ENCODE measurements around the gene LYRM4.

Gene LYRM4

GRCh38 chr6:5102267-5102970 is 158.3 kb downstream of the LYRM4 start:
- Histone ChIP-seq H2AK5ac (ENCODE audit: low read length, severe bottlenecking) (no peak overlapping the region), H2BK12ac (ENCODE audit: low read length in 2 of 2) (no peak overlapping the region), H3K36me3 (ENCODE audit: control insufficient read depth in 1 of 2, insufficient read depth in 2 of 2, low read depth in 1 of 2, low read length in 2 of 2) (peaks cover 0 to 3% of the 10 kb centered on the region in 2 experiments), H2BK5ac (ENCODE audit: low read depth, low read length, poor library complexity, severe bottlenecking) (no peak overlapping the region), H3K27ac (ENCODE audit: low read length, poor library complexity, severe bottlenecking) (no peak overlapping the region), H3K4me2 (ENCODE audit: low read length, poor library complexity, severe bottlenecking) (no peak overlapping the region), H3K23ac (ENCODE audit: low read length in 2 of 2) (no peak overlapping the region), H2BK120ac (ENCODE audit: low read depth, low read length) (no peak overlapping the region), H2BK15ac (ENCODE audit: low read depth, poor library complexity, severe bottlenecking) (no peak overlapping the region), H4K8ac (ENCODE audit: low read length) (no peak overlapping the region), H3K14ac (ENCODE audit: low read length in 2 of 2) (no peak overlapping the region), H4K91ac (ENCODE audit: low read length) (no peak overlapping the region), H3K4me1 (ENCODE audit: control insufficient read depth, insufficient read depth, low read depth, low read length) (peaks cover 8% of the 10 kb centered on the region), H2AFZ (ENCODE audit: low read depth, low read length) (no peak overlapping the region), H3K9me3 (ENCODE audit: control insufficient read depth, low read length) (no peaks in the 10 kb centered on the region), H3K4me3 (ENCODE audit: insufficient read depth in 1 of 2, low read depth in 1 of 2, low read length in 2 of 2) (no peak overlapping the region), H3K27me3 (ENCODE audit: control insufficient read depth in 1 of 2, insufficient read depth in 1 of 2, low read length in 2 of 2) (no peaks in the 10 kb centered on the region), H3K9ac (ENCODE audit: low read length) (no peak overlapping the region), H3K4ac (ENCODE audit: low read depth in 1 of 2, low read length in 2 of 2) (no peak overlapping the region), H3K79me1 (replicated peaks; ENCODE audit: low read length, poor library complexity, severe bottlenecking) (no peaks in the 10 kb centered on the region), H3K18ac (ENCODE audit: low read depth in 1 of 2, low read length in 2 of 2) (no peak overlapping the region)
- WGBS: 96% methylated on average over 7 of the region's 8 CpGs
- DNase-seq: no peak

- no peak overlapping the region for H3K27ac ChIP-seq (ENCODE audit: low read length, poor library complexity, severe bottlenecking)
- peaks cover 9% of the 10 kb centered on the region for H3K4me1 ChIP-seq (ENCODE audit: control insufficient read depth, insufficient read depth, low read depth, low read length)
- no peak overlapping the region for H4K91ac ChIP-seq (ENCODE audit: low read length)
- H4K8ac ChIP-seq (ENCODE audit: low read length): no peak overlapping the region
- no peaks in the 10 kb centered on the region for H3K27me3 ChIP-seq (ENCODE audit: control insufficient read depth in 1 of 2, insufficient read depth in 1 of 2, low read length in 2 of 2)
- no peak overlapping the region for H2BK120ac ChIP-seq (ENCODE audit: low read depth, low read length)
- H2BK12ac ChIP-seq (ENCODE audit: low read length in 2 of 2): no peak overlapping the region
- H2AFZ ChIP-seq (ENCODE audit: low read depth, low read length): no peak overlapping the region
- H2BK15ac ChIP-seq (ENCODE audit: low read depth, poor library complexity, severe bottlenecking): no peak overlapping the region
- no peak overlapping the region for H3K9ac ChIP-seq (ENCODE audit: low read length)
- H3K36me3 ChIP-seq (ENCODE audit: control insufficient read depth in 1 of 2, insufficient read depth in 2 of 2, low read depth in 1 of 2, low read length in 2 of 2): peaks cover 0 to 3% of the 10 kb centered on the region in 2 experiments
- WGBS: 92% methylated on average over 7 of the region's 7 CpGs
- no peak overlapping the region for H3K4me3 ChIP-seq (ENCODE audit: insufficient read depth in 1 of 2, low read depth in 1 of 2, low read length in 2 of 2)
- DNase-seq: no peak
- no peaks in the 10 kb centered on the region for H3K79me1 ChIP-seq (replicated peaks; ENCODE audit: low read length, poor library complexity, severe bottlenecking)
- no peak overlapping the region for H2AK5ac ChIP-seq (ENCODE audit: low read length, severe bottlenecking)
- H3K4me2 ChIP-seq (ENCODE audit: low read length, poor library complexity, severe bottlenecking): no peak overlapping the region
- no peak overlapping the region for H2BK5ac ChIP-seq (ENCODE audit: low read depth, low read length, poor library complexity, severe bottlenecking)
- H3K23ac ChIP-seq (ENCODE audit: low read length in 2 of 2): peak overlapping the region in 1 of 2 experiments; percentile 90
- no peak overlapping the region for H3K18ac ChIP-seq (ENCODE audit: low read depth in 1 of 2, low read length in 2 of 2)
- no peaks in the 10 kb centered on the region for H3K9me3 ChIP-seq (ENCODE audit: control insufficient read depth, low read length)
- no peak overlapping the region for H3K4ac ChIP-seq (ENCODE audit: low read depth in 1 of 2, low read length in 2 of 2)
- no peak overlapping the region for H3K14ac ChIP-seq (ENCODE audit: low read length in 2 of 2)
These were observed 159.9 kb downstream of the LYRM4 start for GRCh38 chr6:5100806-5101205.

- H3K9ac ChIP-seq (ENCODE audit: low read length): no peak overlapping the region
- H3K27me3 ChIP-seq (ENCODE audit: control insufficient read depth in 1 of 2, insufficient read depth in 1 of 2, low read length in 2 of 2): no peaks in the 10 kb centered on the region
- H2AK5ac ChIP-seq (ENCODE audit: low read length, severe bottlenecking): no peak overlapping the region
- no peak overlapping the region for H3K4me2 ChIP-seq (ENCODE audit: low read length, poor library complexity, severe bottlenecking)
- H3K4me1 ChIP-seq (ENCODE audit: control insufficient read depth, insufficient read depth, low read depth, low read length): peaks cover 7% of the 10 kb centered on the region
- H3K9me3 ChIP-seq (ENCODE audit: control insufficient read depth, low read length): no peaks in the 10 kb centered on the region
- H3K27ac ChIP-seq (ENCODE audit: low read length, poor library complexity, severe bottlenecking): no peak overlapping the region
- H3K79me1 ChIP-seq (replicated peaks; ENCODE audit: low read length, poor library complexity, severe bottlenecking): no peaks in the 10 kb centered on the region
- no peak overlapping the region for H2AFZ ChIP-seq (ENCODE audit: low read depth, low read length)
- WGBS: 94% methylated on average over 3 of the region's 3 CpGs
- no peak overlapping the region for H3K4ac ChIP-seq (ENCODE audit: low read depth in 1 of 2, low read length in 2 of 2)
- H2BK15ac ChIP-seq (ENCODE audit: low read depth, poor library complexity, severe bottlenecking): no peak overlapping the region
- H3K18ac ChIP-seq (ENCODE audit: low read depth in 1 of 2, low read length in 2 of 2): no peak overlapping the region
- no peak overlapping the region for H3K23ac ChIP-seq (ENCODE audit: low read length in 2 of 2)
- H3K14ac ChIP-seq (ENCODE audit: low read length in 2 of 2): no peak overlapping the region
- no peak overlapping the region for H2BK5ac ChIP-seq (ENCODE audit: low read depth, low read length, poor library complexity, severe bottlenecking)
- H3K4me3 ChIP-seq (ENCODE audit: insufficient read depth in 1 of 2, low read depth in 1 of 2, low read length in 2 of 2): no peak overlapping the region
- DNase-seq: no peak
- peaks cover 0 to 3% of the 10 kb centered on the region in 2 experiments for H3K36me3 ChIP-seq (ENCODE audit: control insufficient read depth in 1 of 2, insufficient read depth in 2 of 2, low read depth in 1 of 2, low read length in 2 of 2)
- no peak overlapping the region for H2BK120ac ChIP-seq (ENCODE audit: low read depth, low read length)
- H2BK12ac ChIP-seq (ENCODE audit: low read length in 2 of 2): no peak overlapping the region
- H4K91ac ChIP-seq (ENCODE audit: low read length): no peak overlapping the region
- H4K8ac ChIP-seq (ENCODE audit: low read length): no peak overlapping the region
These were observed 161.2 kb downstream of the LYRM4 start for GRCh38 chr6:5099537-5099936.

GRCh38 chr6:5098501-5099270 is 162.1 kb downstream of the LYRM4 start:
- DNase-seq: no peak
- H3K79me1 ChIP-seq (replicated peaks; ENCODE audit: low read length, poor library complexity, severe bottlenecking): no peaks in the 10 kb centered on the region
- H4K91ac ChIP-seq (ENCODE audit: low read length): peak overlapping the region; percentile 9
- no peak overlapping the region for H3K4me2 ChIP-seq (ENCODE audit: low read length, poor library complexity, severe bottlenecking)
- H3K18ac ChIP-seq (ENCODE audit: low read depth in 1 of 2, low read length in 2 of 2): no peak overlapping the region
- 91% methylated on average over 14 of the region's 14 CpGs for WGBS
- H4K8ac ChIP-seq (ENCODE audit: low read length): no peak overlapping the region
- no peak overlapping the region for H3K4me3 ChIP-seq (ENCODE audit: insufficient read depth in 1 of 2, low read depth in 1 of 2, low read length in 2 of 2)
- H3K27ac ChIP-seq (ENCODE audit: low read length, poor library complexity, severe bottlenecking): no peak overlapping the region
- H2AFZ ChIP-seq (ENCODE audit: low read depth, low read length): no peak overlapping the region
- H2BK15ac ChIP-seq (ENCODE audit: low read depth, poor library complexity, severe bottlenecking): no peak overlapping the region
- H3K4ac ChIP-seq (ENCODE audit: low read depth in 1 of 2, low read length in 2 of 2): no peak overlapping the region
- no peak overlapping the region for H3K23ac ChIP-seq (ENCODE audit: low read length in 2 of 2)
- no peak overlapping the region for H2AK5ac ChIP-seq (ENCODE audit: low read length, severe bottlenecking)
- H3K14ac ChIP-seq (ENCODE audit: low read length in 2 of 2): no peak overlapping the region
- no peaks in the 10 kb centered on the region for H3K27me3 ChIP-seq (ENCODE audit: control insufficient read depth in 1 of 2, insufficient read depth in 1 of 2, low read length in 2 of 2)
- no peak overlapping the region for H2BK12ac ChIP-seq (ENCODE audit: low read length in 2 of 2)
- peaks cover 11% of the 10 kb centered on the region for H3K4me1 ChIP-seq (ENCODE audit: control insufficient read depth, insufficient read depth, low read depth, low read length)
- no peak overlapping the region for H2BK120ac ChIP-seq (ENCODE audit: low read depth, low read length)
- H3K9me3 ChIP-seq (ENCODE audit: control insufficient read depth, low read length): no peaks in the 10 kb centered on the region
- H3K9ac ChIP-seq (ENCODE audit: low read length): no peak overlapping the region
- peaks cover 0 to 3% of the 10 kb centered on the region in 2 experiments for H3K36me3 ChIP-seq (ENCODE audit: control insufficient read depth in 1 of 2, insufficient read depth in 2 of 2, low read depth in 1 of 2, low read length in 2 of 2)
- no peak overlapping the region for H2BK5ac ChIP-seq (ENCODE audit: low read depth, low read length, poor library complexity, severe bottlenecking)

All from mesenchymal stem cell (in vitro differentiated cells and primary cell).